ENCODE measurements around the gene ERC2.

DNA sequence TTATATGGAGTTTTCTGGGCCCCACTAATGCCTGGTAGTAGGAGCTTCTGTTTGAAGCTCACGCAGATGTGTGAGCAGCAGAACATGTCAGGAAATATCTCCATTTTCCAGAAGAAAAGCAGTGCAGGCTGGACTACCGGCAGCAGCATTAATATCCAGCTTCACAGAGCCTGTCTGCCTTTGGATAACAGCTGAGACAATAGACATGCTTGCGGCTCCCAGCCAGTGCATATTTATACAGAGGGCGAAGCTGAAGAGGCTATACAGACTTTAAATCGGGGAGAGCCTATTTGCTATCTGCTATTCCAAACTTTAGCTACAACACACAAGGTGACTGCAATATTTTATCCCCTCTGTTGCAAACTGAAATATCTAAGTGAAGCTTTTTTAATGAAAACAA is 731.1 kb downstream of the ERC2 start:
- TF ChIP-seq POLR2A (IDR thresholded peaks at IDR 0.05; ENCODE audit: low read depth, low read length) = no peak
- no peak for TF ChIP-seq CTCF (IDR thresholded peaks at IDR 0.05; ENCODE audit: extremely low read depth in 1 of 2, insufficient read depth in 1 of 2, low read depth in 1 of 2, low read length in 2 of 2)
- no peak for TF ChIP-seq FOS (IDR thresholded peaks at IDR 0.05; ENCODE audit: borderline replicate concordance, insufficient read depth, low read length)
- TF ChIP-seq POLR2AphosphoS5 (IDR thresholded peaks at IDR 0.05; ENCODE audit: insufficient read depth, low read depth, low read length) = no peak
- no peak for TF ChIP-seq EZH2 (IDR thresholded peaks at IDR 0.05; ENCODE audit: borderline replicate concordance, low read depth, low read length, severe bottlenecking)
- TF ChIP-seq, protein P1, sequence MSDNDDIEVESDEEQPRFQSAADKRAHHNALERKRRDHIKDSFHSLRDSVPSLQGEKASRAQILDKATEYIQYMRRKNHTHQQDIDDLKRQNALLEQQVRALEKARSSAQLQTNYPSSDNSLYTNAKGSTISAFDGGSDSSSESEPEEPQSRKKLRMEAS (IDR thresholded peaks at IDR 0.05; ENCODE audit: insufficient read depth, insufficient read length) = no peak
- no peak for TF ChIP-seq MYC (IDR thresholded peaks at IDR 0.05; ENCODE audit: low read depth, low read length)
- TF ChIP-seq GATA2 (IDR thresholded peaks at IDR 0.05; ENCODE audit: insufficient read depth, insufficient read length, low read depth, low read length) = no peak
- no peak for TF ChIP-seq JUN (IDR thresholded peaks at IDR 0.05; ENCODE audit: borderline replicate concordance, insufficient read depth, insufficient read length, low read depth)
